Erythroblast (primary cell): ENCODE measurements around the gene IDI2.
"Not testable (repeated sequence)": the region's sequence is repeated elsewhere in the genome, so short reads cannot be mapped to it uniquely, and the experiment has no call there.

Experiments used
- DNase-seq, 2 experiments: peaks; one replicate each; lab custom pipeline; 2025; lab: John Stamatoyannopoulos, UW
- GATA1 ChIP-seq: IDR thresholded peaks from 2 replicates; pipeline ENCODE4 v1.6.1; 2011; ENCODE audit warnings: low read depth, mild to moderate bottlenecking, control low read depth, low read length, moderate library complexity
- POLR2A ChIP-seq: IDR thresholded peaks from 2 replicates; pipeline ENCODE4 v1.6.1; 2011; ENCODE audit warnings: mild to moderate bottlenecking, low read length

IDI2 gene

DNA sequence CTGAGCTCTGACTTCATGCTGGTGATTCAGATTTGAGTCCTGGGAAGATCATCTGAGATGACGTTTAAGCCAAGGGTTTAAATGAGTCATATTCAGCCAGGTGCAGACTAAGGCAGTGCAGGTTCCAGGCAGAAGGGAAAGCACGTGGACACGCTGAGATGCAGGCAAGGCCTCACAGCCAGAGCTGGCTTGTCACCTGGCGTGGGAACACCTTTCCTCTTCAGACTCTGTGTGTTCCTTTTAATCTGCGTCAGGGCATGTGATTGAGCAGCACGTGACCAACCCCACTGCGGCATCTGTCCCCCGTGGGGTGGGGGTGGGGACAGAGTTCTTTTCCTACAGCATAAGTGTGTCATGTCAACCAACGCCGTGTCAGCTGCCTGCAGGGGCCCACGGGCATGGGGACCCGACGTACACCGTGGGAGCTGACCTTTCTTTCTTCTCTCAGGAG, 10.7 kb upstream of the IDI2 start:
- no peak for DNase-seq
- TF ChIP-seq GATA1 = no peak
- no peak for TF ChIP-seq POLR2A

DNA sequence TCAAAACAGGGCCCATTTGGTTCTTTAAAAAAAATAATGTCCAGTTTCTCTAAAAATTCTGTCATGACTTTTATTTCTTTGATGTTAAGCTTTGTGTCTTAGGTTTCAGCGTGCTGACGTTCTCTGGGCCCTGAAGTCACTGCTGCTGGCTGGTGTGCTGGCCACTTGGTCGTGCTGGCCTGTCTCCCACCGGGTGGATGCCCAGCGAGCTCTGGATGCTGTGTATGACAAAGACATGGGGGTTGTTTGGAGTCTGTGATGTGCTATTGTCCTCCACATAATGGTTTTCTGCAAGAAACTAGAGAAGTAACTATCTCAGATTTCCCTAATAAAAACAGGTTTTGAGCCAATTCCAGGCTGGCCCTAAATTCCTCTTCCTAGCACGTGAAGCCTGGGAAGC, 9.5 kb upstream of the IDI2 start:
- no peak for TF ChIP-seq POLR2A

DNA sequence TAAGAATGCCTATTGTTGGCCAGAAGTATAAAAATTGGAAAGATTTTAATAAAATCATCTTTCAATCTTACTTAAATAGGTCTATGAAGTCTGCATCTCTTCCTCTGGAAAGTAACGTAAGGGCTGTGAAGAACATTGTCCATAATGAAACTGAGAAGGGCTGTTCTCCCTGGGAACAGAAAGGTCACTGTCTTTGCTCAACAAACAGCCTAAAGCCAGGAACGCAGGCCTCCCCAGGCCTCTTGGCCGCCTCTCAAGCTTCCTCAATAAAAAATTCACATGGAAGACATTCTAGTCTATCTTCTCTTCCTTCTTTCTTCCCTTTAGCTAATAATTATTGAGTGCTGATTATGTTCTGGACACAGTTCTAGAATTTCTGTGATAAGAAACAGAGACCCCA, 9.1 kb upstream of the IDI2 start:
- no peak for DNase-seq
- TF ChIP-seq GATA1 (no peak), POLR2A (no peak)

More for the DNA sequence above, 9.5 kb upstream of the IDI2 start:
- DNase-seq = no peak

DNA sequence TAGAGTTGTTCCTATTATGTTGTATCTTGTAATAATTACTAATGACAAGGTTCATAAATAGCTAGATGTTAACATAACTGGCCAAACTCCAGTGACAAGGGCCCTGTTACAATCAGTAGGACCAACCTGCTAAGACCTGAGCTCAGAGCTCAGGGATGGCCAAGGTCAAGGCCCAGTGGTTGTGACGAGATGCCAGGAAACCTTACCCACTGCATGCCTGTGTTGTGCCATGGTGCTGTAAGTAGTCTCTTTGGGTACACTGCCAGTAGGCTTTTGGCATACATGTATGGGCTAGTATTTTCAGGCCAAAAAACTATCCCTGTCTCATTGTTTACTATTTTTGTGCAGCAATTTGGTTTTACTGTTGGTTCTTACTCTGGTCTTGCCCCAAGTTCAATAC, 7.9 kb upstream of the IDI2 start:
- no peak for TF ChIP-seq GATA1
- TF ChIP-seq POLR2A = no peak
- no peak for DNase-seq

DNA sequence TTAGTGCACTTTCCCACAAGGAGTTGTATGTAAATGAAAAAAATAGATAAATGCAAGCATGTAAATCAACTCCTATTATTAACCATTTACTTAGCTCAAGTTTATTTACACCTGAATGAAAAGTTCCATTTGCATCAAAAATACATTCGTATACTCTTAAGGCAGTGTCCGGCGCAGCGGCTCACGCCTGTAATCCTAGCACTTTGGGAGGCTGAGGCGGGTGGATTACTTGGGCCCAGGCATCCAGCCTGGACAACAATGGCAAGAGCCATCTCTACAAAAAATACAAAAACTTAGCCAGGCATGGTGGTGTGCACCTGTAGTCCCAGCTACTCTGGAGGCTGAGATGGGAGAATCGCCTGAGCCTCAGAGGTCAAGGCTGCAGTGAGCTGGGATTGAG, 4.2 kb upstream of the IDI2 start:
- TF ChIP-seq GATA1 = no peak
- no peak for TF ChIP-seq POLR2A

DNA sequence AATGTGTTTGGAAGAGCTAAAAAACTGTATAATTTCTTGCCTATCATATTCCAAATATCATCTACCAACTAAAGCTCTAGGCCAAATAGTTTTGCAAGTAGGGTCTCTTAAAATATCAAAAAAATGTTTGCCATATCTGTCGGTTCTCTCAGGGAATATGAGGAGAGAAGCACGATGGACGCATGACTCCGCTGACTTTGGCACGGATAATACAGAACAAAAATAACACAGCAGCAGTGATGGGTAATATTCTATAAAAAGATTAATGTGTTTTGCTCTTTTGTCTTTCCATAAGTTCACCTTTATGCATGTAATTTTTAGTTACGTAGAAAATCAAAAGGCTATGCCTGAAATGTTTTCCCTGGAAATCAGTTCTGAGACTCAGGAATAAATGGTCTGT, 919 bp upstream of the IDI2 start:
- DNase-seq = no peak
- TF ChIP-seq GATA1 = no peak
- no peak for TF ChIP-seq POLR2A

More for the DNA sequence above, 4.2 kb upstream of the IDI2 start:
- DNase-seq = no peak

DNA sequence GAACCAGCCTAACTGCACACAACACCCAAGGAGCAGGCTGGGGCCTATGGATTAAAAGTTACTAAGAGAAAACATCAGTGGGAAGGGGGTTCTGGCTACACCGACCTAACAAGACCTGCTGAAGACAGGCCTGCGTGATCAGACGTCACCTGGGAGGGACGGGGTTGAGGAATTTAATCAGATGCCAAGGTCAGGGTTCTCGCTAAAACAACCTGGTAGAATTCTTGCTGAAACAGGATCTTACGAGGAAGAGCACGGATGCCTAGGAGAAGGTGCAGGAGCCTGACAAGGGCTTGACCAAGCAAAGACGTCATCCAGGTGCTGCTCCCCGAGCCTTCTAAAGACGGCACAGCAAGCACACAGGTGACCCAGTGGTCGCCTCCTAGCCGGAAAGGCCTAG, 1.6 kb downstream of the IDI2 start:
- no peak for DNase-seq
- no peak for TF ChIP-seq GATA1

DNA sequence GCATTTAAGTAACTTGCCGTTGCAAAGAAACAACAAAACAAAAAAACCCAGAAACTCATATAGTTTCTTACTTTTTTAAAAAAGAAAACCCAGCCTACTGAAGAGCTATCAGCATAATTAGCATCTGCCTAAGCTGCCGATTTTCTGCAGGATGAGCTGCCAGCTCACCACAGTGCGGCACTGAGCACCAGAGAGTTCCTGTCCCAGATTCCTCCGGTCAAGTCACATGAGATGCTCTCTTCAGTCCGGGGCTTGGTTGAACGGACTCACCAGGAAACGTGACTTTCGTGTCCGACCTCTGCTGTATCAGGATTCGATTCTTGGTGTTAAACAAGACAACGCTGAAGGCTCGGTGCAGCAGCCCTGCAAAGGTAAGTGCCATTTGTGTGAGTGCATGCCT, 3.2 kb downstream of the IDI2 start:
- TF ChIP-seq POLR2A = no peak
- TF ChIP-seq GATA1 = no peak
- no peak for DNase-seq

DNA sequence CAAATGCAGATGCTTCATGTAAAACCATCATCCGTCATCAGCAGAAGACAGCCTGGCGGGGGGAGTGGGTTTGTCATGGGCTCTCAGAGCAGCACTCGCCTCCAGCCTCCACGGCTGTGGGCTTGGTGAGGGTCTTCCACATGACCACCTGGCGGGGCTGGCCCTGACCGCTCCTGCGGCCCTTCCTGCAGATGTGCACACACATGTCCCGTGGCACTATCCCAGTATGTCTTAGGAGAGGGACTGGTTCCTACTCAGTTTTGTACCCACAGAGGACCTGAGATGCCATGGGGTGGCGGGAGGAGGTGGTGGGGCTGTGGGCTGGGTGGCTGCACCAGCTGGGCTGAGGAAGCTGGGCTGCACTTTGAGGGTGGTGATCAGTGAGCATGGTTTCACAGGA, 4.7 kb downstream of the IDI2 start:
- TF ChIP-seq POLR2A = no peak
- TF ChIP-seq GATA1 = no peak
- DNase-seq = no peak

DNA sequence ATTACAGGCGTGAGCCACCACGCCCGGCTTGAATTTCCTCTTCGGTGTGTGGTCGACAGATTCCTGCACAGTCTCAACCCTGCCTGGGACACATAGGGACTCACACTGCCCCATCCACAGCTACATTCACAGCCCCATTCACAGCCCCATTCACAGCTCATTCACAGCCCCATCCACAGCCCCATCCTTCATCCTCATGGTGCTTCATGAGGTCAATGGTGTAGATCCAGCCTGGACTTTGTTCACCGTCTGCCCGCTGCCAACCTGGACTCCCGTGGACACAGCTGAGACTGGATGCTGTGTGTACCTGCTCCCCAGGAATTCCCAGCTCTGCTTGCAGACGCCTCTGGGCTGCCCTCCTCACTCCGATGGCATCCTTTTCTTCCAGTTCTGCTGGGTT, 5.2 kb downstream of the IDI2 start:
- DNase-seq = no peak
- no peak for TF ChIP-seq GATA1
- TF ChIP-seq POLR2A = no peak

DNA sequence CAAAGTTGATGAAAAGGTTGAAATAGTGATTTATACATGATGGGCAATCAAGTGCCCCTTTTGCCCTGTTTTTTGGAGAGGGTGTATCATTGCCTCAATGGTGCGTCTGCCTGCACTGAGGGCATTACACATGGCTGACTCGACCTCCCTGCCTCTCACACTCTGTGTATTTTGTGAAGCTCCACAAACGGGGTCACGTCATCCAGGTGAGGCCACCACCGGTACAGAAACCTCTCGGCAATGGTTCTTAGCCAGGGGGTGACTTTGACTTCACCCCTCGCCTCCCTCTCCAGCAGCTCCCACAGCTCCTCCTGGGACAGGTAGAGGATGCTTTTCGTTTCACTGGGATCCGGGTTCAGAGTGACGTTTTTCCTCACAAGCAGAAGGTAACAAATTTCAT, 6.3 kb downstream of the IDI2 start:
- TF ChIP-seq POLR2A (no peak), GATA1 (no peak)
- no peak for DNase-seq

DNA sequence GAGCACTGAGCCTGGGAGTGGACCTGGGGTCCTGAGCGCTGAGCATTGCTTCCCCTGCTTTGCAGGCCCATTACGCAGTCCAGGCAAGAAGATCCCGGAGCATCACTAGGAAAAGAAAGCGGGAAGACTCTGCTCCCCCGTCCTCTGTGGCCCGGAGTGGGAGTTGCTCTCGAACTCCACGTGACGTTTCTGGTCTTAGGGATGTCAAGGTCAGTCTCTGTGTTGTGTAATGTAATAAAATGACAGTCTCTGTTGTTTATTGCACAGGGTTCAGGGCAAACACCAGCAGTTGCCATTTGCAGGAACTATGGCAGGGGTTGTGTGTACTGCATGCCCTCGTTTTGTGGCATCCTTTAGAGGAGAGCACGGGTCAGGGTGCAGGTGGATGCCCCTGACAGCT, 10.0 kb downstream of the IDI2 start:
- TF ChIP-seq GATA1 = no peak
- TF ChIP-seq POLR2A = no peak

DNA sequence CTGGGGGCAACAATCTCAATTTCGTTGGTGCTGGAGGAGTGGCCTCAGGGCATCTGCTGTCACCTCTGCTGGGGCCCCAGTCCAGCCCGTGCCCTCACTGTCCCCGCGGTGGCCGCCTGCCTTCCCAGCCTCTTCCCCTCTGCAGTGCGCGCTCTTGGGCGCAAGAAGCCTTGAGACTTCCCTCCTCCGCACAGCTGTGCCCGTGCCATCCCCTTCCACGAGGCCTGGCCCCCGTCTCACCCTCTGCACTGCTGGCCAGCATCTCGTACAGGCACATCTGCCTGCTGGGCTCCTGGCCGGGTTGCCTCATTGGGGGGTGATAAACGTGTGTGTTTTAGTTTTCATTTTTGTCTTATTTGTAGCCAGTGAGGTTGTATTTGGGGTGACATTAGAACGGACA, 14.0 kb downstream of the IDI2 start:
- no peak for TF ChIP-seq GATA1
- no peak for TF ChIP-seq POLR2A
- DNase-seq = no peak

More for the DNA sequence above, 10.0 kb downstream of the IDI2 start:
- no peak for DNase-seq

DNA sequence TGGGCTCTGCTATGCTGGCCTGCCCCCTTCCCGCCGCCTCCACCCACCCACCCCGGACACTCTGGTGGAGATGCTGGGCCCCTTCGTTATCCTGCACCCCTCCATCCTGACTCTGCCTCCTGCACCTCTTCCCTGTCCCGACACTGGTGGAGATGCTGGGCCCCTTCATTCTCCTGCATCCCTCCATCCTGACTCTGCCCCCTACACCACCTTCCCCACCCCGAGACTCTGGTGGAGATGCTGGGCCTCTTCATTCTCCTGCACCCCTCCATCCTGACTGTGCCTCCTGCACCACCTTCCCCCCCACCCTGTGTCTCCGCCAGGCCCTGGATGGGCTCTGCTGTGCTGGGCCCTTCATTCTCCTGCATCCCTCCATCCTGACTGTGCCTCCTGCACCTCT, 15.0 kb downstream of the IDI2 start:
- DNase-seq = no peak
- TF ChIP-seq GATA1 = no peak
- TF ChIP-seq POLR2A = no peak

DNA sequence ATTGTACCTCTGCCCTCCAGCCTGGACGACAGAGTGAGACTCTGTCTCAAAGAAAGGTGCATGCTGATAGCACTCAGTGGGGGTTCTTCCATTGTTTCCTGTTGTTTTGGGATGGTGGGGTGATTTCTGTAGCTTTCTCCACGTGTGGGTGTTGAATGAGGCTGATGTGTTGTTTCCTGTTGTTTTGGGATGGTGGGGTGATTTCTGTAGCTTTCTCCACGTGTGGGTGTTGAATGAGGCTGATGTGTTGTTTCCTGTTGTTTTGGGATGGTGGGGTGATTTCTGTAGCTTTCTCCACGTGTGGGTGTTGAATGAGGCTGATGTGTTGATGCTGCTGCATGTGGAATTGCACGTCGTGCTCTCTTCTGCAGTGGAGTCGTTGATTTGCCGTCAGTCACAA, 15.7 kb downstream of the IDI2 start:
- DNase-seq = not testable (repeated sequence)

DNA sequence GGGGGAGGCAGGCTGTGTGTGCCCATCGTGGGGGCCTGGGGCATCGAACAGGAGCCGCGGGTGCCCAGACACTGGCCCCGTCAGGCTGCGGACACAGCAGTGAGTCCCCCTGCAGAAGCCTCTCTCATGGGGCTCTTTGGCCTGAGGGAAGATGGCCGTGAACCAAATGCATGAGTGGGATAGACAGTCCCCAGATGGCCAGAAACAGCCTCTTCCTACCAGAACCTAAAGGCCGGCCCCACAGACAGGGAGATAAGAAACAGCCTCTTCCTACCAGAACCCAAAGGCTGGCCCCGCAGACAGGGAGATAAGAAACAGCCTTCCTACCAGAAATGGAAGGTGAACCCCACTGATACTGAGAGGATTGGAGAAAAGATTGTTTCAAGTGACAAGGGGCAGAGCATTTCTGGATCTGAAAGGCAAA, 16.6 kb downstream of the IDI2 start:
- TF ChIP-seq POLR2A (no peak), GATA1 (peak; percentile 43)
- DNase-seq = peak; percentile 72 to 91

DNA sequence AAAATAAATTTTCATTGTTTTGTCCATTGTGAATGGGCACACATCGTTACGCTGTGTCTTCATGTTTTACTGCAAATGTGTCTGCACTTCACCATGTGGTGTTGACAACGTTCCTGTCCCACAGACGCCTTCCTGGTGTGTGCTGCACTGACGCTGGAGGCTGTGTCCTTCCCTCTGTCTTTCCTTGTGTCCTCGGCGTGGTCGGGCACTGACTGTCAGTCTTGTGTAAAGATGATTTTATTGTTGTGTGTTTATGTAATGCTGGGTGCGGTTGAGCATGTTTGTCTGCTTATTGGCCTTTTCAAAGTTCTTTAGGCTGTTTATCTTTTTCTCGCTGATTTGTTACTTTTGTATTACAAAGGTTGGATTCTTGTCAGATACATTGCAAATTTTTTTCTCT, 18.1 kb downstream of the IDI2 start:
- no peak for TF ChIP-seq POLR2A
- no peak for TF ChIP-seq GATA1
- no peak for DNase-seq

DNA sequence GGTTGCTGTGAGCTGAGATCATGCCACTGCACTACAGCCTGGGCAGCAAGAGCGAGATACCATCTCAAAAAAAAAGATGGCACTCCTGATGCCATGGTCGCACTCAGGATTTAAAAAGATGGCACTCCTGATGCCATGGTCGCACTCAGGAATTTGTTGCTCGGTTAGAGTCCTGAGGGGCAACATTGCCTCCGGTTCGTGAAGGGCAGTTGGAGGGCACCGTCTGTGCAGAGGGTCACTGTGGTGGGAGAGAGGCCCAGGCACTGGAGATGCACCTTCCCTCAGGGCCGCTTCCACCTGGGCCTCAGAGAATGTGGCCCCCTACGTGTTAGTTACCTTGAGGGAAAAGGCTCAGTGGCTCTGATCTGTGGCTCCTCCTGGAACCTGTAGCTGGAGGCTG, 19.1 kb downstream of the IDI2 start:
- DNase-seq = no peak
- TF ChIP-seq POLR2A (no peak), GATA1 (no peak)
